ENCODE measurements around the gene ZBTB7B. TPM values are rescaled to one million over a fixed set of nuclear protein-coding genes. Genes with fewer than 3 reads are reported as not detected.

Gene ZBTB7B
- total and polyA plus RNA-seq, 2 experiments from 2014 or later, result 2.3 to 27.0 TPM

GRCh38 chr1:154958681-154959425 is 43.7 kb upstream of the ZBTB7B start:
- WGBS, 2 experiments (ENCODE audit: low coverage in 1 of 2, low lambda C conversion rate in 2 of 2, missing lambda C conversion rate in 2 of 2), result 83 to 84% methylated on average over 16 of the region's 16 CpGs
- H3K4me3 ChIP-seq, result no peak overlapping the region
- H3F3A ChIP-seq (ENCODE audit: insufficient read depth), result peaks cover 22% of the 10 kb centered on the region
- no peaks in the 10 kb centered on the region for H3K9me2 ChIP-seq (ENCODE audit: insufficient read depth)
- peaks cover 25% of the 10 kb centered on the region; the same call in 1 of the 2 replicates for H3K79me2 ChIP-seq (ENCODE audit: insufficient read depth)
- no peak overlapping the region for H3K9ac ChIP-seq
- no peaks in the 10 kb centered on the region for H3K27me3 ChIP-seq (replicated peaks; ENCODE audit: insufficient read depth)
- in situ Hi-C loops (cut with MboI), result no loop called here
- H3K4me1 ChIP-seq (ENCODE audit: insufficient read depth), result peaks cover 33% of the 10 kb centered on the region
- no peaks in the 10 kb centered on the region for H3K9me3 ChIP-seq (ENCODE audit: low read depth)
- H3K4me2 ChIP-seq (ENCODE audit: unreplicated experiment), result no peak overlapping the region
- DNase-seq, result no peak
- H2AFZ ChIP-seq, result no peak overlapping the region
- TF ChIP-seq EZH2 (IDR thresholded peaks at IDR 0.05; ENCODE audit: insufficient read depth, poor library complexity, severe bottlenecking) (no peak), EZH2phosphoT487 (IDR thresholded peaks at IDR 0.05; ENCODE audit: insufficient read depth, low read depth) (no peak)
- no peak overlapping the region for H3K27ac ChIP-seq
- H3K36me3 ChIP-seq (ENCODE audit: low read depth), result no peaks in the 10 kb centered on the region
- no peaks in the 10 kb centered on the region for H4K20me1 ChIP-seq (ENCODE audit: insufficient read depth)

- Histone ChIP-seq H3K9me2 (ENCODE audit: insufficient read depth) (no peaks in the 10 kb centered on the region), H4K20me1 (ENCODE audit: insufficient read depth) (no peaks in the 10 kb centered on the region), H3K9me3 (ENCODE audit: low read depth) (no peaks in the 10 kb centered on the region), H3K4me2 (ENCODE audit: unreplicated experiment) (no peak overlapping the region), H3K27ac (no peak overlapping the region), H3K36me3 (ENCODE audit: low read depth) (no peaks in the 10 kb centered on the region), H2AFZ (no peak overlapping the region), H3K79me2 (ENCODE audit: insufficient read depth) (peaks cover 21% of the 10 kb centered on the region; the same call in 1 of the 2 replicates), H3K4me1 (ENCODE audit: insufficient read depth) (peaks cover 33% of the 10 kb centered on the region), H3K9ac (no peak overlapping the region), H3K27me3 (replicated peaks; ENCODE audit: insufficient read depth) (no peaks in the 10 kb centered on the region), H3K4me3 (no peak overlapping the region), H3F3A (ENCODE audit: insufficient read depth) (peaks cover 27% of the 10 kb centered on the region)
- in situ Hi-C loops (cut with MboI), result no loop called here
- WGBS, 2 experiments (ENCODE audit: low coverage in 1 of 2, low lambda C conversion rate in 2 of 2, missing lambda C conversion rate in 2 of 2), result 78 to 83% methylated on average over 5 to 7 of the region's 7 CpGs
- DNase-seq, result no peak
- no peak for TF ChIP-seq EZH2phosphoT487 (IDR thresholded peaks at IDR 0.05; ENCODE audit: insufficient read depth, low read depth)
- no peak for TF ChIP-seq EZH2 (IDR thresholded peaks at IDR 0.05; ENCODE audit: insufficient read depth, poor library complexity, severe bottlenecking)
Observed at GRCh38 chr1:154959426-154959780, 43.2 kb upstream of the ZBTB7B start.

GRCh38 chr1:154960446-154961136 is 42.0 kb upstream of the ZBTB7B start:
- Histone ChIP-seq H3K9me2 (ENCODE audit: insufficient read depth) (no peaks in the 10 kb centered on the region), H3K36me3 (ENCODE audit: low read depth) (peaks cover 8% of the 10 kb centered on the region), H3K4me2 (ENCODE audit: unreplicated experiment) (peak overlapping the region; percentile 91), H3K4me1 (ENCODE audit: insufficient read depth) (peaks cover 25% of the 10 kb centered on the region), H3K9ac (peak overlapping the region; percentile 82), H3K27me3 (replicated peaks; ENCODE audit: insufficient read depth) (no peaks in the 10 kb centered on the region), H3K79me2 (ENCODE audit: insufficient read depth) (peaks cover 29% of the 10 kb centered on the region), H3K4me3 (peak overlapping the region; percentile 79), H2AFZ (no peak overlapping the region; the same call in 1 of the 2 replicates), H3K27ac (peak overlapping the region; percentile 70; the same call in 1 of the 2 replicates), H3F3A (ENCODE audit: insufficient read depth) (peaks cover 27% of the 10 kb centered on the region), H4K20me1 (ENCODE audit: insufficient read depth) (no peaks in the 10 kb centered on the region), H3K9me3 (ENCODE audit: low read depth) (no peaks in the 10 kb centered on the region)
- in situ Hi-C loops (cut with MboI), result no loop called here
- TF ChIP-seq EZH2 (IDR thresholded peaks at IDR 0.05; ENCODE audit: insufficient read depth, poor library complexity, severe bottlenecking), result no peak
- no peak for TF ChIP-seq EZH2phosphoT487 (IDR thresholded peaks at IDR 0.05; ENCODE audit: insufficient read depth, low read depth)
- DNase-seq, result no peak
- 52 to 59% methylated on average over 10 of the region's 10 CpGs for WGBS, 2 experiments (ENCODE audit: low coverage in 1 of 2, low lambda C conversion rate in 2 of 2, missing lambda C conversion rate in 2 of 2)

- Histone ChIP-seq H3K9me2 (ENCODE audit: insufficient read depth) (no peaks in the 10 kb centered on the region), H3F3A (ENCODE audit: insufficient read depth) (peaks cover 31% of the 10 kb centered on the region), H3K4me2 (ENCODE audit: unreplicated experiment) (peak within 1 kb of the TSS; percentile 91), H3K4me1 (ENCODE audit: insufficient read depth) (peaks cover 23% of the 10 kb centered on the region), H3K27ac (peak within 1 kb of the TSS; percentile 70), H3K27me3 (replicated peaks; ENCODE audit: insufficient read depth) (no peaks in the 10 kb centered on the region), H3K36me3 (ENCODE audit: low read depth) (peaks cover 17% of the 10 kb centered on the region), H3K9me3 (ENCODE audit: low read depth) (no peaks in the 10 kb centered on the region), H4K20me1 (ENCODE audit: insufficient read depth) (no peaks in the 10 kb centered on the region), H3K79me2 (ENCODE audit: insufficient read depth) (peaks cover 37% of the 10 kb centered on the region), H3K9ac (peak within 1 kb of the TSS; percentile 82), H2AFZ (peak within 1 kb of the TSS; percentile 40), H3K4me3 (peak within 1 kb of the TSS; percentile 79)
- in situ Hi-C loops (cut with MboI), result no loop called here
- WGBS, 2 experiments (ENCODE audit: low coverage in 1 of 2, low lambda C conversion rate in 2 of 2, missing lambda C conversion rate in 2 of 2), result 1% methylated on average over 62 to 74 of the region's 93 CpGs
- peak; percentile 87 for DNase-seq
- TF ChIP-seq EZH2 (IDR thresholded peaks at IDR 0.05; ENCODE audit: insufficient read depth, poor library complexity, severe bottlenecking) (no peak), EZH2phosphoT487 (IDR thresholded peaks at IDR 0.05; ENCODE audit: insufficient read depth, low read depth) (no peak)
Observed at GRCh38 chr1:154961207-154962155, 41.1 kb upstream of the ZBTB7B start, which contains the start of gene PYGO2. PYGO2 (minus strand) TSS chr1:154961782; CDS start chr1:154961576, 206 bp downstream.

Data from GM23248 (cell line).